ENCODE measurements around the gene TLDC2.

DNA sequence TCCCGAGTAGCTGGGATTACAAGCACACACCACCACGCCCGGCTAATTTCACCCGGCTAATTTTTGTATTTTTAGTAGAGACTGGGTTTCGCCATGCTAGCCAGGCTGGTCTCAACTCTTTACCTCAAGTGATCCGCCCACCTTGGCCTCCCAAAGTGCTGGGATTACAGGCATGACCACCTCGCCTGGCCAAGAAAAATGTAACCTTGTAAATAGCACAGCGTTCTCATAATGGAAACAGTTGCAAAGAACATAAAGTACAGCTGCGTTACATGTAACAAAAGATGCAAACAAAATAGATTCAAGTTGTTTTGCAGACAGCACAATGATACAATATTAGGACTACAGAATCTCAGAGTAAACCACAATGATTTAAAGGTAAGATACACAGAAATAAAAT is 14.6 kb downstream of the TLDC2 start:
- TF ChIP-seq, protein P1, sequence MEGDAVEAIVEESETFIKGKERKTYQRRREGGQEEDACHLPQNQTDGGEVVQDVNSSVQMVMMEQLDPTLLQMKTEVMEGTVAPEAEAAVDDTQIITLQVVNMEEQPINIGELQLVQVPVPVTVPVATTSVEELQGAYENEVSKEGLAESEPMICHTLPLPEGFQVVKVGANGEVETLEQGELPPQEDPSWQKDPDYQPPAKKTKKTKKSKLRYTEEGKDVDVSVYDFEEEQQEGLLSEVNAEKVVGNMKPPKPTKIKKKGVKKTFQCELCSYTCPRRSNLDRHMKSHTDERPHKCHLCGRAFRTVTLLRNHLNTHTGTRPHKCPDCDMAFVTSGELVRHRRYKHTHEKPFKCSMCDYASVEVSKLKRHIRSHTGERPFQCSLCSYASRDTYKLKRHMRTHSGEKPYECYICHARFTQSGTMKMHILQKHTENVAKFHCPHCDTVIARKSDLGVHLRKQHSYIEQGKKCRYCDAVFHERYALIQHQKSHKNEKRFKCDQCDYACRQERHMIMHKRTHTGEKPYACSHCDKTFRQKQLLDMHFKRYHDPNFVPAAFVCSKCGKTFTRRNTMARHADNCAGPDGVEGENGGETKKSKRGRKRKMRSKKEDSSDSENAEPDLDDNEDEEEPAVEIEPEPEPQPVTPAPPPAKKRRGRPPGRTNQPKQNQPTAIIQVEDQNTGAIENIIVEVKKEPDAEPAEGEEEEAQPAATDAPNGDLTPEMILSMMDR (IDR thresholded peaks at IDR 0.05), result no peak
- no peak for TF ChIP-seq POLR2A (IDR thresholded peaks at IDR 0.05)

Measured in uterus (tissue), 2 donors.